ENCODE measurements around the gene CLEC2L.
"Not testable (repeated sequence)": the region's sequence is repeated elsewhere in the genome, so short reads cannot be mapped to it uniquely, and the experiment has no call there.

The CLEC2L gene

GRCh38 chr7:139523968-139524815 lies 707 bp downstream of the CLEC2L start:
- no peak for DNase-seq (ENCODE audit: low spot score)

GRCh38 chr7:139525239-139525638 lies 1.8 kb downstream of the CLEC2L start:
- DNase-seq (ENCODE audit: low spot score), result no peak

- no peak for DNase-seq (ENCODE audit: low spot score)
Observed at GRCh38 chr7:139525750-139526149, 2.3 kb downstream of the CLEC2L start.

GRCh38 chr7:139526578-139527544 lies 3.4 kb downstream of the CLEC2L start:
- no peak for DNase-seq (ENCODE audit: low spot score)

GRCh38 chr7:139531094-139531493 lies 7.6 kb downstream of the CLEC2L start:
- no peak for DNase-seq (ENCODE audit: low spot score)

GRCh38 chr7:139532636-139533155 lies 9.2 kb downstream of the CLEC2L start:
- no peak for DNase-seq (ENCODE audit: low spot score)

- DNase-seq (ENCODE audit: low spot score), result no peak
Observed at GRCh38 chr7:139534096-139534495, 10.6 kb downstream of the CLEC2L start.

- no peak for DNase-seq (ENCODE audit: low spot score)
Observed at GRCh38 chr7:139534966-139535651, 11.6 kb downstream of the CLEC2L start.

GRCh38 chr7:139536152-139536551 lies 12.7 kb downstream of the CLEC2L start:
- DNase-seq (ENCODE audit: low spot score), result no peak

- no peak for DNase-seq (ENCODE audit: low spot score)
Observed at GRCh38 chr7:139538881-139539635, 15.6 kb downstream of the CLEC2L start.

GRCh38 chr7:139540203-139540602 lies 16.7 kb downstream of the CLEC2L start:
- DNase-seq (ENCODE audit: low spot score), result no peak

- DNase-seq (ENCODE audit: low spot score), result no peak
Observed at GRCh38 chr7:139541600-139542307, 18.3 kb downstream of the CLEC2L start.

- no peak for DNase-seq (ENCODE audit: low spot score)
Observed at GRCh38 chr7:139542308-139543151, 19.0 kb downstream of the CLEC2L start.

- DNase-seq (ENCODE audit: low spot score), result no peak
Observed at GRCh38 chr7:139543801-139544603, 20.5 kb downstream of the CLEC2L start.

- DNase-seq (ENCODE audit: low spot score), result no peak
Observed at GRCh38 chr7:139544645-139545044, 21.2 kb downstream of the CLEC2L start.

GRCh38 chr7:139548302-139549028 lies 25.0 kb downstream of the CLEC2L start:
- DNase-seq (ENCODE audit: low spot score), result no peak

GRCh38 chr7:139553991-139554700 lies 30.7 kb downstream of the CLEC2L start:
- not testable (repeated sequence) for DNase-seq (ENCODE audit: low spot score)
